Activated CD8-positive, alpha-beta T cell treated with anti-CD3 and anti-CD28 coated beads for 36 hours (primary cell): Measurements from ENCODE around the gene CEP250. TPM values are rescaled to one million over a fixed set of nuclear protein-coding genes. Genes with fewer than 3 reads are reported as not detected.

Source experiments
- ATAC-seq: fragments of 200-7000 bp; cut with Tn5 transposase; one replicate; pipeline ENCODE4 v1.10.0; 2021; ENCODE audit warnings: mild to moderate bottlenecking, moderate library complexity
- CTCF ChIA-PET: fragments of 350-600 bp; sonication (Branson Sonifier 250); formaldehyde crosslinking; loops from one replicate; lab custom pipeline; 2021; ENCODE audit warnings: antibody characterized with exemption; lab: Charles Lee
- POLR2A ChIA-PET: fragments of 350-600 bp; sonication (Branson Sonifier 250); formaldehyde crosslinking; loops from one replicate; lab custom pipeline; 2021; ENCODE audit warnings: antibody characterized with exemption; lab: Charles Lee
- DNase-seq: peaks from one replicate; pipeline ENCODE4 v3.0.0-alpha.2; 2020
- H3K27ac Mint-ChIP-seq: one replicate; pipeline ENCODE4 v1.8.0; 2021; ENCODE audit warnings: mild to moderate bottlenecking, mixed read lengths
- H3K27me3 Mint-ChIP-seq: one replicate; pipeline ENCODE4 v1.8.0; 2021; ENCODE audit warnings: mixed read lengths
- H3K36me3 Mint-ChIP-seq: one replicate; pipeline ENCODE4 v1.8.0; 2021; ENCODE audit warnings: low read depth, mixed read lengths
- H3K4me1 Mint-ChIP-seq: one replicate; pipeline ENCODE4 v1.8.0; 2021; ENCODE audit warnings: low read depth, mixed read lengths
- H3K4me3 Mint-ChIP-seq: one replicate; pipeline ENCODE4 v1.8.0; 2021; ENCODE audit warnings: mild to moderate bottlenecking, moderate library complexity, mixed read lengths
- H3K9me3 Mint-ChIP-seq: one replicate; pipeline ENCODE4 v1.8.0; 2021; ENCODE audit warnings: mixed read lengths
- intact Hi-C: fragments of 100-400 bp; cut with micrococcal nuclease; formaldehyde crosslinking; loops from one replicate; pipeline ENCODE4 v1.10.0; 2022
- total RNA-seq, 2 experiments: library from RNA; stranded (reverse); gene quantifications; one replicate each; pipeline ENCODE4 v1.2.3, GENCODE V29; 2021
- TF ChIP-seq, protein P1 (sequence below): fragments of 200-600 bp; IDR thresholded peaks from one replicate; pipeline ENCODE4 v1.8.0; 2022; ENCODE audit warnings: antibody characterized with exemption, mild to moderate bottlenecking

The CEP250 gene
- total RNA-seq, 2 experiments from 2014 or later, result 56.0 to 60.3 TPM

DNA sequence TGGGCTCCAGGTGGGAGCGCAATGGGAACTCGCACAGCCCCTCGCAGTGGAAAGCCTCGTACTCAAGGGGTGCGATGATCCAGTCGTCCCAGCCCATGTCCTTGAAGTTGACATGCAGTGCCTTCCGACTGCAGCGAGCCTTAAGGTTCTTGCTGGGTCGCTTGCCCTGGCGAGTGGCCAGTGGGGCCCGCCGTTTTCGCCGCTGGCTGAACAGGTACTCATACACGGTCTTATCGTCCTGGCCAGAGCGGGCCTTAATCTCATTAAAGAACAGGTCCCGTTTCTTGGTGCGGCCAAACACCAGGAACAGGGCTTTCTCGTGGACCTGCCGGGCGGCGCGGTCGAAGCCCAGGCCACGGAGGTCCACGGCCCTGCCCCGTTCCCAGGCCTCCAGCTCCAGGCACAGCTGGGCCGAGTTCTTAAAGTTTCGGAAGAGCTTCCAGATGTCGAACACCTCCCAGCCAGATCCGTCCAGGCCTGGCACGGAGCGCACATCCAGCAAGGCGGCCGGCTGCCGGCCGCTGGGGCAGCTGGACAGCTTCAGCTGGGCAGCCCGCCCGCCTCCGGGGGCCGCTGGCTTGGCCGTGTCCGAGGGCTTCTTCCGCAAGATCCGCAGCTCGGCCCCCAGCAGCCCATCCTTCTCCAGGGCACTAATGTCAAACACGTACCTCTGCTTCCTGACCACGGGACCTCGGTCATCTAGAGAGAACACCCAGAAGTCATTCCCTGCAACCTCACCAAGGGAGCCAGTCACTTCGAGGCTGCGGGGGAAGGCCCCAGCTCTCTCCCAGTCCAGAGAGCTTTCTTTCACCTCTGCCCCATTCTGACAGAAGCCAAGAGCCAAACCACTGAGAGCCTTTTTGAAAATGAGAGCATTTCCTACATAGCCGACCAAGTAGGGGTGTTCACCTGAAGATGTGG is 21.1 kb upstream of the CEP250 start:
- intact Hi-C loops, result no loop called here
- no peak overlapping the region for H3K27ac Mint-ChIP-seq
- H3K4me3 Mint-ChIP-seq, result no peak overlapping the region

DNA sequence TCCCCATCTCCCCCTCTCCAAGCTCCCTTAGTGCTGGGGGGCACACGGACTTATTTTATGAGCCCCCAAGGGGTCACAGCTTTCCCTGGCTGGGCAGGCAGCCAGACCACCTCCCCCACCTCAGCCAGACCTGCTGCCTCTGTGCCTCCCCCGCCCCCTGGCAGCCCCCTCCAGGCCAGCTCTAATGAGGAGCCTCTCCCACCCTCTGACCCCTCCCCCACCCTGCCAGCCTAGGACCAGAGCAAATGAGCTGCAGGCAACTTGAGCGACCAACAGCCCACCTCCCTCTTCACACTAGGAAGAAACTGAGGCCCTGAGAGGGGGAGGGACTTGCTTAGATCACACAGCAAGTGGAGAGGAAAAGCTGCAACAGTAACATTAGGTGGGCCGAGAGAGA is 19.2 kb upstream of the CEP250 start:
- H3K9me3 Mint-ChIP-seq, result no peaks in the 10 kb centered on the region
- POLR2A ChIA-PET, result interaction anchor here (0.6 kb wide), 1 partner anchor 269 kb away, joined by 3 read pairs; no protein-coding TSS in a partner anchor
- H3K4me3 Mint-ChIP-seq, result no peak overlapping the region

More for the DNA sequence above, 21.1 kb upstream of the CEP250 start:
- H3K4me1 Mint-ChIP-seq, result no peaks in the 10 kb centered on the region
- no peaks in the 10 kb centered on the region for H3K9me3 Mint-ChIP-seq
- no peak for ATAC-seq
- no peaks in the 10 kb centered on the region for H3K36me3 Mint-ChIP-seq
- POLR2A ChIA-PET, result no interaction called here
- CTCF ChIA-PET, result no interaction called here
- no peak for DNase-seq
- TF ChIP-seq, protein P1, sequence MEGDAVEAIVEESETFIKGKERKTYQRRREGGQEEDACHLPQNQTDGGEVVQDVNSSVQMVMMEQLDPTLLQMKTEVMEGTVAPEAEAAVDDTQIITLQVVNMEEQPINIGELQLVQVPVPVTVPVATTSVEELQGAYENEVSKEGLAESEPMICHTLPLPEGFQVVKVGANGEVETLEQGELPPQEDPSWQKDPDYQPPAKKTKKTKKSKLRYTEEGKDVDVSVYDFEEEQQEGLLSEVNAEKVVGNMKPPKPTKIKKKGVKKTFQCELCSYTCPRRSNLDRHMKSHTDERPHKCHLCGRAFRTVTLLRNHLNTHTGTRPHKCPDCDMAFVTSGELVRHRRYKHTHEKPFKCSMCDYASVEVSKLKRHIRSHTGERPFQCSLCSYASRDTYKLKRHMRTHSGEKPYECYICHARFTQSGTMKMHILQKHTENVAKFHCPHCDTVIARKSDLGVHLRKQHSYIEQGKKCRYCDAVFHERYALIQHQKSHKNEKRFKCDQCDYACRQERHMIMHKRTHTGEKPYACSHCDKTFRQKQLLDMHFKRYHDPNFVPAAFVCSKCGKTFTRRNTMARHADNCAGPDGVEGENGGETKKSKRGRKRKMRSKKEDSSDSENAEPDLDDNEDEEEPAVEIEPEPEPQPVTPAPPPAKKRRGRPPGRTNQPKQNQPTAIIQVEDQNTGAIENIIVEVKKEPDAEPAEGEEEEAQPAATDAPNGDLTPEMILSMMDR, result no peak
- no peaks in the 10 kb centered on the region for H3K27me3 Mint-ChIP-seq

DNA sequence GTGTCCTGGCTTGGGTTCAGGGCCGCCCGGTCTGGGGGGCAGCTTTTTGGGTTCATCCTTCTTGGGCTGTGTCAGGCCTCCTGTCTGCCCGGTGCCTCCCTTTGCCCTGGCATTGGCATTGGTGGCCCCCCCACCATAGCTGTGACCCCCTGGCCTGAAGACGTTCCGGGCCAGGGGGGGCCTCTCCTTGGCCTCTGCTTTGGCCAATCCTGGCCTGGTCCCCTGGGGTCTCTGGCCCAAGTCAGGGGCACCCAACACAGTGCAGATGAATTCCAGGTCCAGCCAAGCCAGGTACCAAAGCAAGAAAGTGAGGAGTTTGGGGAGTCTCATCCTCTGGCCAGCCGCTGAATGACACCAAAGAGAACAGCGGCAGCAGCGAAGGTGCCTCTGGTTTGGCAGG is 17.8 kb upstream of the CEP250 start:
- TF ChIP-seq, protein P1, result no peak
- H3K4me1 Mint-ChIP-seq, result peaks cover 1% of the 10 kb centered on the region
- DNase-seq, result no peak
- no peaks in the 10 kb centered on the region for H3K9me3 Mint-ChIP-seq
- peaks cover 6% of the 10 kb centered on the region for H3K27me3 Mint-ChIP-seq
- ChIA-PET CTCF (interaction anchor here (0.9 to 3.1 kb wide), 3 partner anchors 8 to 135 kb away, joined by 3 to 12 read pairs (median 3); no protein-coding TSS in a partner anchor), POLR2A (no interaction called here)
- no peak overlapping the region for H3K27ac Mint-ChIP-seq
- intact Hi-C loops, result no loop called here
- no peak overlapping the region for H3K4me3 Mint-ChIP-seq
- no peaks in the 10 kb centered on the region for H3K36me3 Mint-ChIP-seq
- ATAC-seq, result no peak

More for the DNA sequence above, 19.2 kb upstream of the CEP250 start:
- CTCF ChIA-PET, result interaction anchor here (3.1 kb wide), 1 partner anchor 133 kb away, joined by 12 read pairs; no protein-coding TSS in a partner anchor
- no peak overlapping the region for H3K27ac Mint-ChIP-seq
- no peak for ATAC-seq
- peaks cover 1% of the 10 kb centered on the region for H3K4me1 Mint-ChIP-seq
- peaks cover 5% of the 10 kb centered on the region for H3K27me3 Mint-ChIP-seq
- intact Hi-C loops, result no loop called here
- TF ChIP-seq, protein P1, result no peak
- DNase-seq, result no peak
- no peaks in the 10 kb centered on the region for H3K36me3 Mint-ChIP-seq

DNA sequence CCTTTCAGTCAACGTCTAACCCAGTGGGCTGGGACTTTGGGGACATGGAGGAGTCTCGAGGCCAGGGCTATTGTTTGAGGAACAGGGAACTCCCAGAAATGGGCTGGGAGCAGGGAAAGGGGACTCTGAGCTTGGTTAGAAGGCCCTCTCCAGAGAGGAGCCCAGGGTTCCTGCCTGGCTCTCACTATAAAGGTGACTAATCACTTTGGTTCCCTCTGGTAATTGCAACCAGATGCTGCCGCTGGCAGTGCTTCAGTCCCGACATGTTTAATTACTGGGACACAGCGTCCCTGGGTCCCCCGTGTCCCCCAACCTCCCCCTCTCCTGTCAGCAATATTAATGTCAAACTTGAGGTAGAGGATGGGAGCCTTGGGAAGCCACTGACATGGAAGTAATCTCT is 12.4 kb upstream of the CEP250 start:
- peaks cover 8% of the 10 kb centered on the region for H3K27me3 Mint-ChIP-seq
- no peak overlapping the region for H3K4me3 Mint-ChIP-seq
- H3K36me3 Mint-ChIP-seq, result no peaks in the 10 kb centered on the region
- ChIA-PET CTCF (no interaction called here), POLR2A (no interaction called here)
- H3K4me1 Mint-ChIP-seq, result peaks cover 8% of the 10 kb centered on the region
- no peak overlapping the region for H3K27ac Mint-ChIP-seq
- intact Hi-C loops, result no loop called here
- DNase-seq, result no peak
- no peaks in the 10 kb centered on the region for H3K9me3 Mint-ChIP-seq
- ATAC-seq, result no peak
- TF ChIP-seq, protein P1, result no peak

DNA sequence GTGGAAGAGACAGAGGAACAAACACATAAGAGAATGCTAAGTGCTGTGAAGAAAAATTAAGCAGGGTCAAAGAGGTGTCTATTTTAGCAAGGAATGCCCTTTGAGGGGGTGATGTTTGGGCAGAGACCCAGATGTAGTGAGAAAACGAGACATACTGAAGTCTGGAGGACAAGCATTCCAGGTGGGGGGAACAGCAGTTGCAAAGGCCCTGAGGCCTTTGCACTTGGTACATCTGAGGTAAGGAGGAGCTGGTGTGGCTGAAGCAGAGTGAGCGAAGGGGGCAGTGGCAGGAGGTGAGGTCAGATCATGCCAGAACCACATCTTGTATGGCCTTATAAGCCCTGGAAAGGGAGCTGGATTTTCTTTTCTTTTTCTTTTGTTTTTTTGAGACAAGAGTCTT is 11.2 kb upstream of the CEP250 start:
- TF ChIP-seq, protein P1, result no peak
- POLR2A ChIA-PET, result no interaction called here
- ATAC-seq, result no peak
- H3K27ac Mint-ChIP-seq, result no peak overlapping the region
- H3K9me3 Mint-ChIP-seq, result no peaks in the 10 kb centered on the region
- H3K4me3 Mint-ChIP-seq, result no peak overlapping the region
- intact Hi-C loops, result no loop called here
- no peaks in the 10 kb centered on the region for H3K36me3 Mint-ChIP-seq
- peaks cover 8% of the 10 kb centered on the region for H3K4me1 Mint-ChIP-seq
- peaks cover 8% of the 10 kb centered on the region for H3K27me3 Mint-ChIP-seq
- no peak for DNase-seq
- CTCF ChIA-PET, result interaction anchor here (1.9 to 6.7 kb wide), 2 partner anchors 11 to 142 kb away, joined by 7 to 85 read pairs; partner anchors contain the start of gene CEP250
